ENCODE measurements around the gene RBM6. TPM values are rescaled to one million over a fixed set of nuclear protein-coding genes. Genes with fewer than 3 reads are reported as not detected.
A peak's percentile ranks its signal among the peaks of the same experiment; 100 is the strongest.

Gene RBM6
- total and polyA plus RNA-seq, 9 of the 15 experiments (the other 6 are each of a cell fraction or from before 2014, with no cell fraction given) = 19.9 to 82.2 (median 57.8) TPM

GRCh38 chr3:49924683-49925082 is 15.3 kb upstream of the RBM6 start (continued):
- TF ChIP-seq JUND (IDR thresholded peaks at IDR 0.05; ENCODE audit: borderline replicate concordance, low read depth, low read length) = peak; percentile 95
- peak; percentile 91; the same call in 2 of the 3 replicates for TF ChIP-seq JUND (tag; IDR thresholded peaks at IDR 0.05; ENCODE audit: borderline replicate concordance, low read depth, low read length)
- TF ChIP-seq NFE2 (IDR thresholded peaks at IDR 0.05; ENCODE audit: low read depth) = peak; percentile 59; the same call in 1 of the 2 replicates
- no peak for TF ChIP-seq SNRNP70 (optimal IDR thresholded peaks at IDR 0.05; ENCODE audit: low read depth, low read length)
- TF ChIP-seq E2F5 (CRISPR knock-in tag; IDR thresholded peaks at IDR 0.05) = no peak
- TF ChIP-seq TAF1 (IDR thresholded peaks at IDR 0.05; ENCODE audit: control insufficient read depth, extremely low read depth, insufficient read depth, low read length, severe bottlenecking) = no peak
- peak; percentile 77 for TF ChIP-seq JUN (IDR thresholded peaks at IDR 0.05; ENCODE audit: borderline replicate concordance, low read depth, low read length)
- TF ChIP-seq JUN (CRISPR knock-in tag; IDR thresholded peaks at IDR 0.05; ENCODE audit: borderline replicate concordance) = no peak
- TF ChIP-seq ZBTB43 (CRISPR knock-in tag; IDR thresholded peaks at IDR 0.05) = no peak
- TF ChIP-seq HMBOX1 (IDR thresholded peaks at IDR 0.05) = peak; percentile 89
- peak; percentile 62; the same call in 1 of the 2 replicates for TF ChIP-seq SMARCA4 (IDR thresholded peaks at IDR 0.05)
- TF ChIP-seq SUPT5H (IDR thresholded peaks at IDR 0.05) = no peak
- TF ChIP-seq ZNF592 (IDR thresholded peaks at IDR 0.05) = peak; percentile 64; the same call in 1 of the 2 replicates
- peak; percentile 51; the same call in 1 of the 2 replicates for TF ChIP-seq CREM (IDR thresholded peaks at IDR 0.05; ENCODE audit: low read depth)
- no peak for TF ChIP-seq NFE2L1 (tag; IDR thresholded peaks at IDR 0.05; ENCODE audit: borderline replicate concordance, low read depth)
- peak; percentile 91 for TF ChIP-seq FOSL1 (tag; conservative IDR thresholded peaks at IDR 0.05)
- peak; percentile 51; the same call in 1 of the 2 replicates for TF ChIP-seq ARID1B (IDR thresholded peaks at IDR 0.05)
